ENCODE data around the gene ACOT8. TPM values are rescaled to one million over a fixed set of nuclear protein-coding genes. Genes with fewer than 3 reads are reported as not detected.

ACOT8 gene
- total and polyA plus RNA-seq, 7 donors = 28.5 to 131 (median 42.5) TPM

DNA sequence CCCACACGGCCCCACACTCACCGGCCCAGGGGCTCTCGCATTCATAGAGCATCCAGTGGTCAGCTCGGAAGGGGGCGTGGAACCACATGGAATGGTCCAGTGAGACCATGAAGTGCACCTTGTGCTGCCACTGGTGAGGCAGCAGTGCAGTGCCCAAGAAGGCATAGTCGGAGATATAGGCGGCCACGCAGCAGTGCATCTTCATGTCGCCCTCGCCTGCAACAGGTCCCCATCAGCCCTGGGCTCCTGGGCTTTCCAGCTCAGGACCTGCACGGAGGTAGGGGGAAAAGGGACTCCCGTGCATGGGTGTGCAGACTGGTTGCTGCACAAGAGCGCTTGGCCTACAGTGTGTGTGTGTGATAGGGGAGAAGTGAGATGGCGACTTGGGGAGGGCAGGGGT, 13.7 kb downstream of the ACOT8 start:
- Histone ChIP-seq H3K4me1 (peaks cover 0 to 45% (median 36%) of the 10 kb centered on the region in 4 donors), H3K36me3 (peaks cover 25 to 80% (median 38%) of the 10 kb centered on the region in 4 donors), H3K27me3 (no peaks in the 10 kb centered on the region), H3K9me3 (no peaks in the 10 kb centered on the region), H3K27ac (peak overlapping the region; percentile 61 to 79 (median 76)), H3K4me3 (no peak overlapping the region)
- TF ChIP-seq POLR2AphosphoS5 (IDR thresholded peaks at IDR 0.05) = peak in 2 of 4 donors; percentile 6 to 12
- TF ChIP-seq, protein P1, sequence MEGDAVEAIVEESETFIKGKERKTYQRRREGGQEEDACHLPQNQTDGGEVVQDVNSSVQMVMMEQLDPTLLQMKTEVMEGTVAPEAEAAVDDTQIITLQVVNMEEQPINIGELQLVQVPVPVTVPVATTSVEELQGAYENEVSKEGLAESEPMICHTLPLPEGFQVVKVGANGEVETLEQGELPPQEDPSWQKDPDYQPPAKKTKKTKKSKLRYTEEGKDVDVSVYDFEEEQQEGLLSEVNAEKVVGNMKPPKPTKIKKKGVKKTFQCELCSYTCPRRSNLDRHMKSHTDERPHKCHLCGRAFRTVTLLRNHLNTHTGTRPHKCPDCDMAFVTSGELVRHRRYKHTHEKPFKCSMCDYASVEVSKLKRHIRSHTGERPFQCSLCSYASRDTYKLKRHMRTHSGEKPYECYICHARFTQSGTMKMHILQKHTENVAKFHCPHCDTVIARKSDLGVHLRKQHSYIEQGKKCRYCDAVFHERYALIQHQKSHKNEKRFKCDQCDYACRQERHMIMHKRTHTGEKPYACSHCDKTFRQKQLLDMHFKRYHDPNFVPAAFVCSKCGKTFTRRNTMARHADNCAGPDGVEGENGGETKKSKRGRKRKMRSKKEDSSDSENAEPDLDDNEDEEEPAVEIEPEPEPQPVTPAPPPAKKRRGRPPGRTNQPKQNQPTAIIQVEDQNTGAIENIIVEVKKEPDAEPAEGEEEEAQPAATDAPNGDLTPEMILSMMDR (IDR thresholded peaks at IDR 0.05) = no peak
- intact Hi-C loops (cut with DNase I) = no loop called here
- WGBS, 2 donors = 94% methylated on average over 14 of the region's 14 CpGs
- no peak for DNase-seq

DNA sequence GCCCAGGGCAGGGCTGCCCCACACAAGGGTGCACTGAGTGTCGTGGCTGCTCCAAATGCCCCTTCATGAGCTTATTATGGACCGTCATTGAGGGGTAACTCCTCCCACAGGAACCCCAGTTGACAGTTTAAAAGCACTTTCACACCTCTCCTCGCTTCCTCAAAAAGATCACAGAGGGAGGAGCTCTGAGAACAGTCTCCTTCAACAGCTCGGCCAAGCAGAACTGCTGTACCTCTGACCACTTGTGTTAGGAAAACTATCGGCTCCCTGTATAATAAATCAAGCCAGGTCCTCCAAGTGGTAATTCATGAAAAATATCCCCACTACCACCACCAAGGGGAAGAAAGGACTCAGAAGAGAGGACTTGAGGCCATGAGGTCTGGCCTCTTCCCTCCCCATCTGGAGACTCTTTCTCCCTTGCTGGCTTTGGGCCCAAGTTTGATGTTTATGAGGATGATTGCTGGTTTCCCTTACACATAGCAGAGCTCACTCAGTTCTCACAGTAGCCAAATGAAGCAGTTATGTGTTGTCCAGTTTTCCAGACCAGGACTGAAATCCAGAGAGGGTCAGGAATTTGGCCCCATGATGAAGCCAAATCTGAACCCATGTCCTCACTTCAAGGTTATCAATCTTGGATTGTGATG, 14.9 kb downstream of the ACOT8 start:
- H3K27me3 ChIP-seq = no peaks in the 10 kb centered on the region
- peak overlapping the region; percentile 61 to 79 (median 76) for H3K27ac ChIP-seq
- H3K4me3 ChIP-seq = no peak overlapping the region
- intact Hi-C loops (cut with DNase I) = no loop called here
- no peaks in the 10 kb centered on the region for H3K9me3 ChIP-seq
- WGBS, 2 donors = 47 to 72% methylated on average over 5 of the region's 5 CpGs
- peaks cover 22 to 80% (median 32%) of the 10 kb centered on the region in 4 donors for H3K36me3 ChIP-seq
- DNase-seq = peak; percentile 90
- TF ChIP-seq, protein P1 (IDR thresholded peaks at IDR 0.05) = no peak
- peak in 2 of 4 donors; percentile 64 to 69 for TF ChIP-seq POLR2AphosphoS5 (IDR thresholded peaks at IDR 0.05)
- H3K4me1 ChIP-seq = peaks cover 0 to 47% (median 36%) of the 10 kb centered on the region in 4 donors

DNA sequence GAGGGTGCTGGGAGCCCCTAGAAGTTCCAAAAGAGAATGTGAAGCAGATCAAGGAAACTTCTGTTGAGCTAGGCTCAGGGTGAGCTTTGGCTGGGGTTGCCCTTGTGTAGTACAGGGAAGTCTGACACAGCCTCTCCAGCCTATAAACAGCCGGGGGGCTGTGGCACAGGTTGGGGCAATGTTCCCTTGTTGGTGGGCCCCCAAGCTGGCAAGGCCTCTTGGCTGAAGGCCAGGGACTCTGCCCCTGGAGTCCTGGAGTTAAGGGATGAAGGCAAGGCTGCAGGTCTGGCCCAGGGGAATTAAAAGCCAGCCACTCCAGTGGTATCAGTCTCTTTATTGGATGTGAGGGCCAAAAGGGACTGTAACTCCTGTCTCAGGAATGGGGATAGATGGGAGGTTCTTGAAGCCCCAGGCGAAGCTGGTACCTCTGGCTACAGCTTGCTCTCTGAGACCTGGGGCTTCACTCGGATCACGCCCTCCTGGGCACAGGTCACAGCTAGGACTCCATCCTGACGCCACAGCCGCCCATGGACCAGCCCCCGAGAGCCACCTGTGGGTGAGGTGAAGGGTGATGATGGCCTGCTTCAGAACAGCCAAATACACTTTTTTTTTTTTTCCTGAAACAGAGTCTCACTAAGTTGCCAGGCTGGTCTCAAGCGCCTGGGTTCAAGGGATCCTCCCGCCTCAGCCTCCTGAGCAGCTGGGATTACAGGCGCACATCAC, 15.6 kb downstream of the ACOT8 start:
- Histone ChIP-seq H3K9me3 (no peaks in the 10 kb centered on the region), H3K36me3 (peaks cover 22 to 80% (median 32%) of the 10 kb centered on the region in 4 donors), H3K4me1 (peaks cover 0 to 54% (median 43%) of the 10 kb centered on the region in 4 donors), H3K27me3 (no peaks in the 10 kb centered on the region), H3K4me3 (no peak overlapping the region), H3K27ac (peak overlapping the region; percentile 61 to 79 (median 76))
- TF ChIP-seq POLR2AphosphoS5 (IDR thresholded peaks at IDR 0.05) (no peak), EP300 (IDR thresholded peaks at IDR 0.05) (no peak), POLR2A (IDR thresholded peaks at IDR 0.05) (no peak)
- TF ChIP-seq, protein P1 (IDR thresholded peaks at IDR 0.05) = no peak
- no peak for DNase-seq
- 92 to 93% methylated on average over 10 of the region's 10 CpGs for WGBS, 2 donors
- intact Hi-C loops (cut with DNase I) = no loop called here

DNA sequence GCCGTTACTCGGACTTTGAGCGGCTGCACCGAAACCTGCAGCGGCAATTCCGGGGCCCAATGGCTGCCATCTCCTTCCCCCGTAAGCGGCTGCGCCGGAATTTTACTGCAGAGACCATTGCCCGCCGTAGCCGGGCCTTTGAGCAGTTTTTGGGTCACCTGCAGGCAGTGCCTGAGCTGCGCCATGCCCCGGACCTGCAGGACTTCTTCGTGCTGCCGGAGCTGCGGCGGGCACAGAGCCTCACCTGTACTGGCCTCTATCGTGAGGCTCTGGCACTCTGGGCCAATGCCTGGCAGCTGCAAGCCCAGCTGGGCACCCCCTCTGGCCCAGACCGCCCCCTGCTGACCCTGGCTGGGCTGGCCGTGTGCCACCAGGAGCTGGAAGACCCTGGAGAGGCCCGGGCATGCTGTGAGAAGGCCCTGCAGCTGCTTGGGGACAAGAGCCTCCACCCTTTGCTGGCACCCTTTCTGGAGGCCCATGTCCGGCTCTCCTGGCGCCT, 16.4 kb downstream of the ACOT8 start:
- DNase-seq = no peak
- no peaks in the 10 kb centered on the region for H3K9me3 ChIP-seq
- TF ChIP-seq, protein P1 (IDR thresholded peaks at IDR 0.05) = no peak
- no peak for TF ChIP-seq EP300 (IDR thresholded peaks at IDR 0.05)
- no peak for TF ChIP-seq POLR2AphosphoS5 (IDR thresholded peaks at IDR 0.05)
- no peak for TF ChIP-seq POLR2A (IDR thresholded peaks at IDR 0.05)
- no peak overlapping the region for H3K4me3 ChIP-seq
- peaks cover 0 to 61% (median 49%) of the 10 kb centered on the region in 4 donors for H3K4me1 ChIP-seq
- WGBS, 2 donors = 91 to 94% methylated on average over 25 of the region's 25 CpGs
- no peaks in the 10 kb centered on the region for H3K27me3 ChIP-seq
- peaks cover 20 to 72% (median 31%) of the 10 kb centered on the region in 4 donors for H3K36me3 ChIP-seq
- H3K27ac ChIP-seq = peak overlapping the region in 3 of 4 donors; percentile 75 to 79 (median 76)
- intact Hi-C loops (cut with DNase I) = no loop called here
